Measurements from ENCODE around the gene DHPS. TPM values are rescaled to one million over a fixed set of nuclear protein-coding genes. Genes with fewer than 3 reads are reported as not detected.

DHPS gene
- total and polyA plus RNA-seq, 2 of the 13 experiments (the other 11 are each of a cell fraction or from before 2014, with no cell fraction given): 43.3 to 84.3 TPM

- TF ChIP-seq ZNF609 (CRISPR knock-in tag; IDR thresholded peaks at IDR 0.05; ENCODE audit: borderline replicate concordance) (peak; percentile 14; the same call in 1 of the 2 replicates), HBP1 (CRISPR knock-in tag; IDR thresholded peaks at IDR 0.05; ENCODE audit: low read depth) (peak; percentile 69; the same call in 1 of the 2 replicates), AKAP8 (CRISPR knock-in tag; IDR thresholded peaks at IDR 0.05) (no peak), ZNF280D (CRISPR knock-in tag; IDR thresholded peaks at IDR 0.05) (no peak), ZNF253 (CRISPR knock-in tag; IDR thresholded peaks at IDR 0.05; ENCODE audit: borderline replicate concordance) (no peak), ZNF121 (CRISPR knock-in tag; IDR thresholded peaks at IDR 0.05) (no peak), HNRNPLL (IDR thresholded peaks at IDR 0.05; ENCODE audit: low read depth, low read length, poor library complexity, severe bottlenecking) (peak; percentile 26), ZNF451 (CRISPR knock-in tag; IDR thresholded peaks at IDR 0.05) (no peak), ZFP91 (CRISPR knock-in tag; IDR thresholded peaks at IDR 0.05; ENCODE audit: borderline replicate concordance) (peak; percentile 49; the same call in 1 of the 2 replicates), HMG20A (CRISPR knock-in tag; IDR thresholded peaks at IDR 0.05; ENCODE audit: borderline replicate concordance) (no peak), BRF2 (CRISPR knock-in tag; IDR thresholded peaks at IDR 0.05) (no peak), KDM5A (IDR thresholded peaks at IDR 0.05; ENCODE audit: borderline replicate concordance, low read length) (peak; percentile 50; the same call in 1 of the 2 replicates), IRF9 (CRISPR knock-in tag; IDR thresholded peaks at IDR 0.05; ENCODE audit: borderline replicate concordance) (0 out of 2 replicates have a peak, but pooled peaks have one; percentile 39)
These were observed 41.1 kb upstream of the DHPS start (continued) for GRCh38 chr19:12722566-12723380.
